ENCODE results near the gene ADCY2.

DNA sequence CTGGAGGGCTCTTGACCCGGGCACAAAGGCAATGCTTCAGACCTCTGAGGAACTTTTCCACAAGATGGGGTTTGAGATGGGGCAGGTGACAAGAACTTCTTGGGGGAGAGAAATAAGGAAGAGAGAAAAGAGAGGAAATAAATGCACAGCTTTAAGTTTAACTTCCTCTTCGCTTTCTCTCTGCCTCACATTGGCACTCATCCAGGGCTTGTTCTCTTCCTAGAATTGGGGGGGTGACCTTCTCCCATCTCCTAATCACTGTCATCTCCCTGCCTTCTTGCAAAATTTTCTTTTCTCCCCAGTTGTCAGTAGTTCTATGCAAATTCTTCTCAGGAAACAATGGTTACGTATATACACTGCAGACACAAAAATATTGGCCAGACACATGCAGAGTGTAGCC, 19.1 kb upstream of the ADCY2 start:
- TF ChIP-seq POLR2A (IDR thresholded peaks at IDR 0.05) (no peak), POLR2AphosphoS5 (IDR thresholded peaks at IDR 0.05) (no peak)
- TF ChIP-seq, protein P1, sequence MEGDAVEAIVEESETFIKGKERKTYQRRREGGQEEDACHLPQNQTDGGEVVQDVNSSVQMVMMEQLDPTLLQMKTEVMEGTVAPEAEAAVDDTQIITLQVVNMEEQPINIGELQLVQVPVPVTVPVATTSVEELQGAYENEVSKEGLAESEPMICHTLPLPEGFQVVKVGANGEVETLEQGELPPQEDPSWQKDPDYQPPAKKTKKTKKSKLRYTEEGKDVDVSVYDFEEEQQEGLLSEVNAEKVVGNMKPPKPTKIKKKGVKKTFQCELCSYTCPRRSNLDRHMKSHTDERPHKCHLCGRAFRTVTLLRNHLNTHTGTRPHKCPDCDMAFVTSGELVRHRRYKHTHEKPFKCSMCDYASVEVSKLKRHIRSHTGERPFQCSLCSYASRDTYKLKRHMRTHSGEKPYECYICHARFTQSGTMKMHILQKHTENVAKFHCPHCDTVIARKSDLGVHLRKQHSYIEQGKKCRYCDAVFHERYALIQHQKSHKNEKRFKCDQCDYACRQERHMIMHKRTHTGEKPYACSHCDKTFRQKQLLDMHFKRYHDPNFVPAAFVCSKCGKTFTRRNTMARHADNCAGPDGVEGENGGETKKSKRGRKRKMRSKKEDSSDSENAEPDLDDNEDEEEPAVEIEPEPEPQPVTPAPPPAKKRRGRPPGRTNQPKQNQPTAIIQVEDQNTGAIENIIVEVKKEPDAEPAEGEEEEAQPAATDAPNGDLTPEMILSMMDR (IDR thresholded peaks at IDR 0.05) = no peak

All from prostate gland (tissue), 2 donors.